HepG2 (cell line): ENCODE data around the gene PYY. TPM values are rescaled to one million over a fixed set of nuclear protein-coding genes. Genes with fewer than 3 reads are reported as not detected.

Source experiments
- CC2D1A ChIP-seq: sonication (generic); formaldehyde crosslinking; IDR thresholded peaks from 2 replicates; pipeline ENCODE4 v1.8.1; 2023; ENCODE audit warnings: mild to moderate bottlenecking, missing genetic modification reagents
- DPF2 ChIP-seq: sonication (generic); formaldehyde crosslinking; IDR thresholded peaks from 2 replicates; pipeline ENCODE4 v1.4.0; 2020; ENCODE audit warnings: mild to moderate bottlenecking, low read depth, missing genetic modification reagents, borderline replicate concordance
- FOXK1 ChIP-seq: sonication (generic); formaldehyde crosslinking; IDR thresholded peaks from 2 replicates; pipeline ENCODE4 v1.4.0; 2020; ENCODE audit warnings: low read depth, missing genetic modification reagents, borderline replicate concordance
- HOXA5 ChIP-seq: sonication (generic); formaldehyde crosslinking; IDR thresholded peaks from 2 replicates; pipeline ENCODE4 v1.4.0; 2020; ENCODE audit warnings: missing genetic modification reagents
- PPARG ChIP-seq: conservative IDR thresholded peaks from 2 replicates; pipeline ENCODE4 v1.6.1; 2016; ENCODE audit warnings: missing biosample characterization, missing genetic modification reagents
- SETDB1 ChIP-seq: sonication (generic); formaldehyde crosslinking; IDR thresholded peaks from 2 replicates; pipeline ENCODE4 v1.5.1; 2020; ENCODE audit warnings: missing genetic modification reagents, mild to moderate bottlenecking, borderline replicate concordance
- SMAD9 ChIP-seq: sonication (generic); formaldehyde crosslinking; IDR thresholded peaks from 2 replicates; pipeline ENCODE4 v1.5.1; 2020; ENCODE audit warnings: mild to moderate bottlenecking, missing genetic modification reagents
- SNAI1 ChIP-seq: sonication (generic); formaldehyde crosslinking; IDR thresholded peaks from 2 replicates; pipeline ENCODE4 v1.5.0; 2020; ENCODE audit warnings: mild to moderate bottlenecking, missing genetic modification reagents, borderline replicate concordance
- TRIM24 ChIP-seq: sonication (generic); formaldehyde crosslinking; IDR thresholded peaks from 2 replicates; pipeline ENCODE4 v1.8.0; 2022; ENCODE audit warnings: mild to moderate bottlenecking, missing genetic modification reagents
- YEATS4 ChIP-seq: sonication (generic); formaldehyde crosslinking; IDR thresholded peaks from 2 replicates; pipeline ENCODE4 v1.4.0; 2020; ENCODE audit warnings: missing genetic modification reagents, borderline replicate concordance
- ZBTB42 ChIP-seq: sonication (generic); formaldehyde crosslinking; IDR thresholded peaks from 2 replicates; pipeline ENCODE4 v1.5.0; 2020; ENCODE audit warnings: mild to moderate bottlenecking, missing genetic modification reagents
- ZNF121 ChIP-seq: sonication (generic); formaldehyde crosslinking; IDR thresholded peaks from 2 replicates; pipeline ENCODE4 v1.5.0; 2020; ENCODE audit warnings: mild to moderate bottlenecking, missing genetic modification reagents
- ZNF460 ChIP-seq: sonication (generic); formaldehyde crosslinking; IDR thresholded peaks from 2 replicates; pipeline ENCODE4 v1.5.1; 2020; ENCODE audit warnings: missing genetic modification reagents, mild to moderate bottlenecking, borderline replicate concordance
- polyA plus RNA-seq, 8 experiments: library from polyadenylated mRNA; depleted of rRNA in 3 of 8; stranded (reverse) in 7 of 8; unstranded in 1 of 8; fragments of >200 nt; fragmentation: Illumina TruSeq in 4 of 8; extraction: Trizol in 4 of 8; gene quantifications; 2 replicates each; pipeline versions ENCODE4 v1.2.1 to v1.2.3, GENCODE V29; 2011 to 2016; ENCODE audit warnings: low read depth in 4 of 8, missing spikeins in 1 of 8, mixed read lengths in 1 of 8; ENCODE audit not compliant: insufficient read depth in 1 of 8
- total RNA-seq, 5 experiments: library from RNA; depleted of rRNA; stranded (reverse); fragments of >200 nt; fragmentation: Illumina TruSeq; extraction: Trizol; gene quantifications; 2 replicates each; pipeline ENCODE4 v1.2.3, GENCODE V29; 2016; ENCODE audit warnings: low read depth in 1 of 5
- TF ChIP-seq, protein P1 (sequence below): sonication (generic); formaldehyde crosslinking; IDR thresholded peaks from 2 replicates; pipeline ENCODE4 v1.5.1; 2020; ENCODE audit warnings: missing genetic modification reagents, mild to moderate bottlenecking, borderline replicate concordance
- TF ChIP-seq, protein P2 (sequence below): sonication (generic); formaldehyde crosslinking; IDR thresholded peaks from 2 replicates; pipeline ENCODE4 v1.4.0; 2020; ENCODE audit warnings: missing genetic modification reagents, borderline replicate concordance
- TF ChIP-seq, protein P3 (sequence below): fragments of 450-650 bp; IDR thresholded peaks from 2 replicates; pipeline ENCODE4 v1.6.1; 2017
- TF ChIP-seq, protein P4 (sequence below): sonication (generic); formaldehyde crosslinking; IDR thresholded peaks from 2 replicates; pipeline ENCODE4 v1.4.0; 2020; ENCODE audit warnings: mild to moderate bottlenecking, low read depth, missing genetic modification reagents
- TF ChIP-seq, protein P5 (sequence below): sonication (generic); formaldehyde crosslinking; IDR thresholded peaks from 2 replicates; pipeline ENCODE4 v1.5.0; 2020; ENCODE audit warnings: mild to moderate bottlenecking, missing genetic modification reagents

Gene PYY
- total and polyA plus RNA-seq, 2 of the 13 experiments (the other 11 are each of a cell fraction or from before 2014, with no cell fraction given): 0.25 TPM; not detected in 1

DNA sequence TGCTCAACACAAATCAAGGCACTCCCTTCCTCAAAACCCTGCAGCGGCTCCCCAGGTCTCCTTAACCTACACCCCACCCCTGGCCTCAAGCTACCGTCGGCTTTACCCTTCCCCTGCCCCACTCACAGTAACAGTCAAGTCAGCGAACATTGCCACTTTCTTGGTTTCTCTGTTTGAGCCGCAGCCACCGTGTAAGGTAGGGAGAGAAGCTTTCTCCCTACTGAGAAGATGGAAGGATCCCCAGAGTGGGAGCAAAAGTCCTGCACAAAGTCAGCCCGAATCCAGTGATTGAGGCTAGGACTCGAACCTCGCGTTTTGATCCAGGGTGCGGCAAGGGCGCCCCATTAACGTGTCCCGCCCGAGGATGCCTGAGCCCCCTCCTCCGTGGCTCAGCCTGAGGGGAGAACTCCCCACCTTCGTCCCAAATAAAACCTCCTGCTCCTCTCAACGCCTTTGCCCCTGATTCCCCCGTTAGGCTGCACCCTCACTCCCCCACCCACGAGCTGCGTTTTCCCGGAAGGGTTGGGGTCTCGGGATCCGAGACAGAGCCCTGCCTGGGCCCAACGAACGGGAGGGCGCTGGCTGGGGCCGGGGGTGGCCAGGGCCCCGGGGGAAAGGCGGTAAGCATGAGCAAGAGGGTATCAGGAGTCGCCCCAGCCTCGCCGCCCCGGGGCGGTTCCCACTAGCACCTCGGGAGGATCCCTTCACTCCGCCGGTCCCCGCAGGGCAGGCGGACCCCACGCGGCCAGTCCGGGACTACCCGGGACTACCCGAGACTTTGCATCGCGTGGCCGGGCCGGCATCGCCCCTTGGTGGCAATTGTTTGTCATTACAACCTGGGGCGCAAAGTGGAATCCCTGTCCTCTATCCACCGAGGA lies 40.8 kb upstream of the PYY start (continued):
- TF ChIP-seq SNAI1 (no peak), FOXK1 (CRISPR knock-in tag) (no peak), HOXA5 (CRISPR knock-in tag) (no peak), TRIM24 (CRISPR knock-in tag) (no peak), ZNF121 (CRISPR knock-in tag) (no peak), SMAD9 (no peak), DPF2 (no peak), ZNF460 (CRISPR knock-in tag) (no peak), SETDB1 (CRISPR knock-in tag) (no peak), CC2D1A (CRISPR knock-in tag) (no peak), PPARG (CRISPR knock-in tag) (no peak), YEATS4 (no peak), ZBTB42 (no peak)
- TF ChIP-seq, protein P1, sequence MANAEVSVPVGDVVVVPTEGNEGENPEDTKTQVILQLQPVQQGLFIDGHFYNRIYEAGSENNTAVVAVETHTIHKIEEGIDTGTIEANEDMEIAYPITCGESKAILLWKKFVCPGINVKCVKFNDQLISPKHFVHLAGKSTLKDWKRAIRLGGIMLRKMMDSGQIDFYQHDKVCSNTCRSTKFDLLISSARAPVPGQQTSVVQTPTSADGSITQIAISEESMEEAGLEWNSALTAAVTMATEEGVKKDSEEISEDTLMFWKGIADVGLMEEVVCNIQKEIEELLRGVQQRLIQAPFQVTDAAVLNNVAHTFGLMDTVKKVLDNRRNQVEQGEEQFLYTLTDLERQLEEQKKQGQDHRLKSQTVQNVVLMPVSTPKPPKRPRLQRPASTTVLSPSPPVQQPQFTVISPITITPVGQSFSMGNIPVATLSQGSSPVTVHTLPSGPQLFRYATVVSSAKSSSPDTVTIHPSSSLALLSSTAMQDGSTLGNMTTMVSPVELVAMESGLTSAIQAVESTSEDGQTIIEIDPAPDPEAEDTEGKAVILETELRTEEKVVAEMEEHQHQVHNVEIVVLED: no peak
- TF ChIP-seq, protein P2, sequence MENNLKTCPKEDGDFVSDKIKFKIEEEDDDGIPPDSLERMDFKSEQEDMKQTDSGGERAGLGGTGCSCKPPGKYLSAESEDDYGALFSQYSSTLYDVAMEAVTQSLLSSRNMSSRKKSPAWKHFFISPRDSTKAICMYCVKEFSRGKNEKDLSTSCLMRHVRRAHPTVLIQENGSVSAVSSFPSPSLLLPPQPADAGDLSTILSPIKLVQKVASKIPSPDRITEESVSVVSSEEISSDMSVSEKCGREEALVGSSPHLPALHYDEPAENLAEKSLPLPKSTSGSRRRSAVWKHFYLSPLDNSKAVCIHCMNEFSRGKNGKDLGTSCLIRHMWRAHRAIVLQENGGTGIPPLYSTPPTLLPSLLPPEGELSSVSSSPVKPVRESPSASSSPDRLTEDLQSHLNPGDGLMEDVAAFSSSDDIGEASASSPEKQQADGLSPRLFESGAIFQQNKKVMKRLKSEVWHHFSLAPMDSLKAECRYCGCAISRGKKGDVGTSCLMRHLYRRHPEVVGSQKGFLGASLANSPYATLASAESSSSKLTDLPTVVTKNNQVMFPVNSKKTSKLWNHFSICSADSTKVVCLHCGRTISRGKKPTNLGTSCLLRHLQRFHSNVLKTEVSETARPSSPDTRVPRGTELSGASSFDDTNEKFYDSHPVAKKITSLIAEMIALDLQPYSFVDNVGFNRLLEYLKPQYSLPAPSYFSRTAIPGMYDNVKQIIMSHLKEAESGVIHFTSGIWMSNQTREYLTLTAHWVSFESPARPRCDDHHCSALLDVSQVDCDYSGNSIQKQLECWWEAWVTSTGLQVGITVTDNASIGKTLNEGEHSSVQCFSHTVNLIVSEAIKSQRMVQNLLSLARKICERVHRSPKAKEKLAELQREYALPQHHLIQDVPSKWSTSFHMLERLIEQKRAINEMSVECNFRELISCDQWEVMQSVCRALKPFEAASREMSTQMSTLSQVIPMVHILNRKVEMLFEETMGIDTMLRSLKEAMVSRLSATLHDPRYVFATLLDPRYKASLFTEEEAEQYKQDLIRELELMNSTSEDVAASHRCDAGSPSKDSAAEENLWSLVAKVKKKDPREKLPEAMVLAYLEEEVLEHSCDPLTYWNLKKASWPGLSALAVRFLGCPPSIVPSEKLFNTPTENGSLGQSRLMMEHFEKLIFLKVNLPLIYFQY (CRISPR knock-in tag): no peak
- TF ChIP-seq, protein P3, sequence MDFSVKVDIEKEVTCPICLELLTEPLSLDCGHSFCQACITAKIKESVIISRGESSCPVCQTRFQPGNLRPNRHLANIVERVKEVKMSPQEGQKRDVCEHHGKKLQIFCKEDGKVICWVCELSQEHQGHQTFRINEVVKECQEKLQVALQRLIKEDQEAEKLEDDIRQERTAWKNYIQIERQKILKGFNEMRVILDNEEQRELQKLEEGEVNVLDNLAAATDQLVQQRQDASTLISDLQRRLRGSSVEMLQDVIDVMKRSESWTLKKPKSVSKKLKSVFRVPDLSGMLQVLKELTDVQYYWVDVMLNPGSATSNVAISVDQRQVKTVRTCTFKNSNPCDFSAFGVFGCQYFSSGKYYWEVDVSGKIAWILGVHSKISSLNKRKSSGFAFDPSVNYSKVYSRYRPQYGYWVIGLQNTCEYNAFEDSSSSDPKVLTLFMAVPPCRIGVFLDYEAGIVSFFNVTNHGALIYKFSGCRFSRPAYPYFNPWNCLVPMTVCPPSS: no peak
- TF ChIP-seq, protein P4, sequence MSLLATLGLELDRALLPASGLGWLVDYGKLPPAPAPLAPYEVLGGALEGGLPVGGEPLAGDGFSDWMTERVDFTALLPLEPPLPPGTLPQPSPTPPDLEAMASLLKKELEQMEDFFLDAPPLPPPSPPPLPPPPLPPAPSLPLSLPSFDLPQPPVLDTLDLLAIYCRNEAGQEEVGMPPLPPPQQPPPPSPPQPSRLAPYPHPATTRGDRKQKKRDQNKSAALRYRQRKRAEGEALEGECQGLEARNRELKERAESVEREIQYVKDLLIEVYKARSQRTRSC: no peak
- TF ChIP-seq, protein P5, sequence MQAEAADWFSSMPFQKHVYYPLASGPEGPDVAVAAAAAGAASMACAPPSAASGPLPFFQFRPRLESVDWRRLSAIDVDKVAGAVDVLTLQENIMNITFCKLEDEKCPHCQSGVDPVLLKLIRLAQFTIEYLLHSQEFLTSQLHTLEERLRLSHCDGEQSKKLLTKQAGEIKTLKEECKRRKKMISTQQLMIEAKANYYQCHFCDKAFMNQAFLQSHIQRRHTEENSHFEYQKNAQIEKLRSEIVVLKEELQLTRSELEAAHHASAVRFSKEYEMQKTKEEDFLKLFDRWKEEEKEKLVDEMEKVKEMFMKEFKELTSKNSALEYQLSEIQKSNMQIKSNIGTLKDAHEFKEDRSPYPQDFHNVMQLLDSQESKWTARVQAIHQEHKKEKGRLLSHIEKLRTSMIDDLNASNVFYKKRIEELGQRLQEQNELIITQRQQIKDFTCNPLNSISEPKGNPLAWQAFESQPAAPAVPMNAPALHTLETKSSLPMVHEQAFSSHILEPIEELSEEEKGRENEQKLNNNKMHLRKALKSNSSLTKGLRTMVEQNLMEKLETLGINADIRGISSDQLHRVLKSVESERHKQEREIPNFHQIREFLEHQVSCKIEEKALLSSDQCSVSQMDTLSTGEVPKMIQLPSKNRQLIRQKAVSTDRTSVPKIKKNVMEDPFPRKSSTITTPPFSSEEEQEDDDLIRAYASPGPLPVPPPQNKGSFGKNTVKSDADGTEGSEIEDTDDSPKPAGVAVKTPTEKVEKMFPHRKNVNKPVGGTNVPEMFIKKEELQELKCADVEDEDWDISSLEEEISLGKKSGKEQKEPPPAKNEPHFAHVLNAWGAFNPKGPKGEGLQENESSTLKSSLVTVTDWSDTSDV: no peak
